NCI-H1105 (cell line): ENCODE results near the gene ABCA3.
"Not testable (repeated sequence)": the region's sequence is repeated elsewhere in the genome, so short reads cannot be mapped to it uniquely, and the experiment has no call there.

Experiments used
- DNase-seq: peaks from one replicate; lab custom pipeline; 2025; lab: John Stamatoyannopoulos, UW

ABCA3 gene

DNA sequence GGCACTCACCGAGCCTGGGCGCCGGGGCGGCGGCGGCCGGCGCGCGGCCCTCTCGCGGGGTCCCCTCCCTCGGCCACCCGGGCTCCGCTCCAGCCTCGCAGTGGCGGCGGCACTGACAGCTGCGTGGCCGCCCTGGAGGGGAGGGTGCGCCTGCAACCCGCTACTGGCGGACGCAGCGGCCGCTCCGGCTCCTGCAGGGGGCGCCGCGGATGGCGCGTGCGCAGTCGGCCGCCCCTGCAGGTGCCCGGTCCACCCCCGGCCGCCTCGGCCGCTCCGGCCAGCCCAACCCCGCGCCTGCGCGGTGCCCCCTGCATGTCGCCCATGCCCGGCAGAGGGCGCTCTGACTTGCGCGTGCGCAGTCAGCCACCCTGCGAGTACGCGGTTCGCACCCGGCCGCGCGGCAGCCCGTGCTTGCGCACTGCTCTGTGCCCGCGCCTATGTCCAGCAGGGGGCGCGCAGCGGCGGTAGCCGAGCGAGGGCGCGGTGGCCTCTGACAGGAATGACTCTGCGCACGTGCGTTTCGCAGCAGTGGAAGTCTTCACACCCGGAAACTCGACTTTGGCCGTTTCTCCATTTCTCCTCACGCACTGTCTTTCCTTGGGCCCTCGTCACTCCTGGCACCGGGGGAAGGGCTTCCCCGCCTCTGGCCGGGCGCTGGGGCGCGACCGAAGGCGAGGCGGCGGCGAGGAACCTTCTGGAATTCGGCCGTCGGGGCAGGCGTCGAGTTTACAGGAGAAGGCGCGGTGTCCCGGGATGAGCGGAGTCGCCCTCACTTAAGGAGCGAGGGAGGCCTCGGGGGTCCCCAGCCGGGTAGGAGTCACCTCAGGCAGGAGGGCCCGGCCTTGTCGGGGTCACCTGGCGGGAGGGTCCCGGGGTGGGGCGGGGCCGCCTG lies at the start of gene ABCA3:
Gene ABCA3 (minus strand): TSS at position 165 of the 892 bp plus-strand sequence. CDS start 14,262 bp downstream, outside the sequence.
- DNase-seq: peak; percentile 74

DNA sequence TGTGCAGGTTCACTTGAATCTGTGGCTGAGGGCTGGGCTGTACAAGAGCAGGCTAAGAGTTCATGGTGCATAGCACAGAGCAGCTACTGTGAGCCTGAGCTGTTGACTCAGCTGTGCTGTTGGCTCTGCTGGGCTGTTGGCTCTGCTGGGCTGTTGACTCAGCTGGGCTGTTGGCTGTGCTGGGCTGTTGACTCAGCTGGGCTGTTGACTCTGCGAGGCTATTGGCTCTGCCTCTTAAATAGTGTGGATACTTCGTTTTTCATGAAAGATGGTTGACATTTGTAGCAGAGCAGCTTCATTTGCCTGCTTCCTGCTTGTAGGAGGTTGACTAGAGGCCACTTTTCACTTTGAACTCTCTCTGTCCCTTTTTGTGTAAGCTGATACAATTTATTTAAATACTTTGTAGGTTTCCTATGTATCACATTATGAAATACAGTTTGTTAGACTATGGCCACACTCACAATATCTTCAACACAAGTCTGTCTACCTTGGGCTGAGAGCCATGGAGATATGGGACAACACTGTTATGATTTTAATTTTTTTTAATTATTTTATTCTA lies 48.4 kb upstream of the ABCA3 start:
- no peak for DNase-seq

DNA sequence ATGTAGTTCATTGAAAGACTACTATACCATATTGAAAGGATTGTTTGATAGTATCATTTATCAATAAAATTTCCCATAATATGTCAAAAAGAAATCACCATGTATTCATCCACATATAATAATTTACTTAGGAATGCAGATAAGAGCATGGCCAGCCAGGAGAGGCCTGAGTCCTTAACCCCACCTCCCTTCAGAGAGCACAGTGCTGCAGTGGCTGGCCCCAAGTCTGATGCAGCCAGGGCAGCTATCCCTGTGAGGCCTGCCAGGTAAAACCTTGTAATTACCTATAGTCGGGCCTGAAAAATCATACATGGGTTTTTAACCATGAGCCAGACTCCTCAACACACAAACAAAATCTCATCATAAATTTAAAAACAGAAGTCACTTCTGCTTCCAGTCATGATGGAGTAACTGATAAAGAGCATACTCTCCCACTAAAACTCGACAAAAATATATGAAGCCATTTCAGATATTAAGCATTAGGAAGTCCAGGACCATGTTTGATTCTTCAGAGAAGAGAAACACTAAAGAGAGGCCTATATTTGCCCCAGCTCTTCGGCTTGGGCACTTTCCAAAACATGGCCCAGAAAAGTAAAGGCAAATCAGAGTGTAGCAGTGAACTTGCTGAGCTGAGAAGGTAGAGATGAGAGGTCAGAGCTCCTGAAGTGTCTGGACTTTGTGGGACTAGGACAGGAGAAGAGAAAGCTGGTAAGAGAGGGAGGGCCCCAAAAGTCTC lies 47.8 kb upstream of the ABCA3 start:
- DNase-seq: no peak

DNA sequence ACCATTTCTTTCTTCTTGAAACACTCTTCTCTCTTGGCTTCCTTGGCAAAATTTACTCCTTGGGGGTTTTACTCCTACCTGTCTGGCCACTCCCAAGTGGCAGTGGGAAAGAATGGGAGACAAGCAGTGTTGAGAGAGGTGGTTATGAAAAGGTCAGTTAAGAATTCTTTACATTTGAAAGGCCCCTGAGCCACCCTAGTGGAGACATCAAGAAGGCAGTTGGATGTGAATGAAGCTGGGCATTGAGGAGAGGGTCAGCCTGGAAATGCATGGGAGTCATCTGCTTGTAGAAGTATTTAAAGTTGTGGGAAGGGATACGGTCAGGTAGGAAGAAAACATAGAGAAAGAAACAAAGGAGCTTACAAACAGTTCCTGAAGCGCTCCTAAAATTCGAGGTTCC lies 46.5 kb upstream of the ABCA3 start:
- no peak for DNase-seq

DNA sequence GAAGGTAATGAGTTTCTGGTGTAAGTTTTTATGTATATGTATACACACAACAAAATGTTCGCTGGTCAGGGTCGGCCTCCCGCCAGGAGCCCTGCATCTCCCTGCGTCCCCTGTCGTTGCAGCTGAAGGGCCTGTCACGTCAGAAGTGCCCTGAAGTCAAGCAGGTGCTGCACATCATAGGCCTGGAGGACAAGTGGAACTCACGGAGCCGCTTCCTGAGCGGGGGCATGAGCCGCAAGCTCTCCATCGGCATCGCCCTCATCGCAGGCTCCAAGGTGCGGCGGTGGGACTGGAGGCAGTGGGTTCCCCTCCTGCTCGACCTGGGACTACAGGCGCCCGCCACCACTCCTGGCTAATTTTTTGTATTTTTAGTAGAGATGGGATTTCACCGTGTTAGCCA lies 45.5 kb upstream of the ABCA3 start:
- not testable (repeated sequence) for DNase-seq

DNA sequence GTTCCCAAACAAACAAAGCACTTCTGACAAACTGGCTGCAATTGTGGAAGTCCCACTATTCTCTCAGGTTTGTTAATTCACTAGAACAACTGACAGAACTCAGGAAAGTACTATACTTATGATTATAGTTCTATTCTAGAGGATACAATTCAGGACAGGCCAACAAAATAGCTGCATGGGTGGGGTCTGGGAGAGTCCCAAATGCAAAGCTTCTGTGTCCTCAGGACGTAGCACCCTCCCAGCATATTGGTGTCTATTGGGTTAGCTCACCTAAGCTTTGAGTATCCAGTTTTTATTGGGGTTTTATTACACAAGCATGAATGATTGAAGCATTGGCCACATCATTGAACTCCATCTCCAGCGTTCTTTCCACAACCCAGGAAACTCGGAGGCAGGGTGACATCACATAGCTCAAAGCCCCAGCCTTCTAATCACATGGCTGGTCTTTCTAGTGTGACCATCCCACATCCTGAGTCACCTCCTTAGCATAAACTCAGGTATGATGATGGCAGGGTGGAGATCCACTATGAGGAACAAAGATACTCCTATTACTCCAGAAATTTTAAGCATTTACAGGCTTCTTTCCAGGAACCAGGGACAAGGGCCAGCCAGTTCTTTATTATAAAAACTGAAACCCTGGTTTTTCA lies 44.8 kb upstream of the ABCA3 start:
- DNase-seq: no peak

DNA sequence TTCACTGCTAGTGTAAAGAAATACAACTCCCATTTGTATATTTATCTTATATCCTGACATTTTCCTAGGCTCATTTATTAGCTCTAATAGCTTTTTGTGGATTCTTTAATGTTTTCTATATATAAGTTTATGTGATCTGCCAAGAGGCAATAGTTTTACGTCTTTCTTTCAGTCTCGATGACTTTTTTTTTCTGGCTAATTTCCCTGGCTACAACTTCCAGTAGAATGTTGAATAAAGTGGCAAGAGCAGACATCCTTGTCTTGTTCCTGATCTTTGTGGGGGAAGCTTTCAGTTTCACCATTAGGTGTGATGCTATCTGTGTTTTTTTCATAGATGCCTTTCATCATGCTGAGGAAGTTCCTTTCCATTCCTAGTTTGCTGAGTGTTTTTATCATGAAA lies 43.9 kb upstream of the ABCA3 start:
- no peak for DNase-seq

DNA sequence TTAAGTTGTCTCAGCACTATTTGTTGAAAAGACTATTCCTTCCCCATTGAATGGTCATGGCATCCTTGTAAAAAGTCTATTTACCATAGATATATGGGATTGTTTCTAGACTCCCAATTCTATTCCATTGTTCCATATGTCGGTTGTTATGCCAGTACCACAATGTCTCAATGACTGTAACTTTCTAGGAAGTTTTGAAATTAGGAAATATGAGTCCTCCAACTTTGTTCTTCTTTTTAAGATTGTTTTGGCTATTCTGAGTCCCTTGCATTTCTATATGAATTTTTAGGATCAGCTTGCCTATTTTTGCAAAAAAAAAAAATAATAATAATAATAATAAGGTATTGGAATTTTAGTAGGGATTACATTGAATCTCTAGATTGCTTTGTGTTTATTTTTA lies 43.0 kb upstream of the ABCA3 start:
- DNase-seq: no peak

DNA sequence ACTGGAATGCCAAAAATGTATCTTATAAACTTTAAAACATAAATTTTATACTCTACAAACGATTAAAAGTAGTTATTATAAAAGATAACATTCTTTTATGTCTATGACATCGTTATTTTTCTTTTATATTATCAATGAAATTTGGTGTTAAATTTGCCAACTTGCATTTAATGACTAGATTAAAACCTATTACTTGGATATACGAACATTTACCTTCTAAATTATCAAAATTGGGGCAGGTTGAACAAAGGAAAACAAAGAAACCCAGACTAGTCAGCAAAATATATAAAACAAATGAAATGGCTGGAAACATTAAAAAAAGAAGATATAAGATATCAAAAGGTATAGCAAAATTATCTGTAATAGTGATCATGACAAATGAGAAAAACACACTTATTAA lies 34.1 kb upstream of the ABCA3 start:
- no peak for DNase-seq

DNA sequence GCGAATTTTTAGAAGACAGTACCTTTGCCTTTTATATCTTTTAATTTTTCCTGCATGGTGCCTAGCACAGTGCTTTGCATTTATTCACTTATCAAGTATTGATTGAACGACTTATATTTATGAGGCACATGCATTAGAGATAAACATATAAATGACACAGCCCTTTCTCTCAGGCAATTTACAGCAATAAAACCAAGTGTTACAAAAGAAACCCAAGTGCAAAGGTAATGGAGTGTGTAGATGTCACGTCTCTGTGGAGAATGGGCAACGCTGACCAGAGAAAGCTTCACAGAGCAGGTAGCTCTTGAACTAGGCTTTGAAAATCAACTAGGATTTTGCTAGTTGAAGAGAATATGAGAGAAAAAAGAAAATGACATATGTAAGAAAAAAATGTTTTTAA lies 32.6 kb upstream of the ABCA3 start:
- DNase-seq: no peak

DNA sequence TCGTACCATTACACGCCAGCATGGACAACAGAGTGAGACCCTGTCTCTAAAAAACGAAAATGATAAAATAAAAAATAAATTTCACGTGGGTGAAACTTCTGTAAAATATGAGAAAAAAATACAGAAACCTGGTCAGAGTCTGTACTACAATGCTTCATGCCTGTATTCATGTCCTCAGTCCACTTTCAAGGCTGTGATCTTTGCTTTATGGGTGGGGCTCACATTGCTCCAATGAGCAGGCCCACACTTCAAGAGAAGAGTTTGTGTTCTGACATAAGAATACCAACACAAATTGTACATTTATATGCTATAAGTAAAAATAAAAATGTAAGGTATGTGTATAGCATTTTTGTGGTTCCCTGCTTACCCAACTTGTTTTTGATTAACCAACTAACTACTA lies 32.2 kb upstream of the ABCA3 start:
- no peak for DNase-seq

DNA sequence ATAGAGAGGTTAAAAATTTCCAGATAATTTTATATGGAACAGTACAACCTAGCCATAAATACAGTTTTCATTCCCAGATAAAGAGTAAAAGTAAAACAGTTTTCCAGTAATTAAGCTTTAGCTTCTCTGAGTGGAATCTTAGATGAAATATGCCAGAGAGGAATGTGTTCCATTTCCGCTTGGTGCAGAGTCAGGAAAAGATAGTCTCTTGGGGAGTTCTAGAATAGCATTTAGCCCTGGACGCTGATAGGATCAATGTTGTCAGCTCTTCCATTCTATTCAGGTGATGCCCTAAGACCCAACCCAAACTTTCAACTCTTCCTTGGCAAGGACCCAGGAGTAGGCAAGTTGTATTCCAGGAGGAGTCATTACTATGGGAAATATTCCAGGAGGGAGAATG lies 30.9 kb upstream of the ABCA3 start:
- DNase-seq: no peak

DNA sequence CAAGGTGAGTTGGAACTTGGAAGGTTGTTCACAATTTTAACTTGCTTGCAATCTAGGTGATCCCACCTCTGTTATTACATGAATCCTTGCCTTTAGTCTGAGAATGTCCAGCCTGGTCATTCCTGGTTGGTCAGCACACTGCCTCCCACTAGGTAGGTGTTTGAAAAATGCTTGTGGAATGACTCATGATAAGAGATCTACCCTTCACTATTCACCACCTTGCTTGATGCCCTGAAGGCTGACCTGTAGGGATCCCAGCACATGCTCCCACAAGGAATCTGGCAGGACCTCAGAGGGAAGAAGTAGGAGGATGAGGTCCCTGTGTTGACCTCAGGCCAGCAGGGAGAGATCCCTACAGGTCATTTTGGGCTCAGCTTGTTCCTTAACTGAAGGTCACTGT lies 30.2 kb upstream of the ABCA3 start:
- DNase-seq: no peak

DNA sequence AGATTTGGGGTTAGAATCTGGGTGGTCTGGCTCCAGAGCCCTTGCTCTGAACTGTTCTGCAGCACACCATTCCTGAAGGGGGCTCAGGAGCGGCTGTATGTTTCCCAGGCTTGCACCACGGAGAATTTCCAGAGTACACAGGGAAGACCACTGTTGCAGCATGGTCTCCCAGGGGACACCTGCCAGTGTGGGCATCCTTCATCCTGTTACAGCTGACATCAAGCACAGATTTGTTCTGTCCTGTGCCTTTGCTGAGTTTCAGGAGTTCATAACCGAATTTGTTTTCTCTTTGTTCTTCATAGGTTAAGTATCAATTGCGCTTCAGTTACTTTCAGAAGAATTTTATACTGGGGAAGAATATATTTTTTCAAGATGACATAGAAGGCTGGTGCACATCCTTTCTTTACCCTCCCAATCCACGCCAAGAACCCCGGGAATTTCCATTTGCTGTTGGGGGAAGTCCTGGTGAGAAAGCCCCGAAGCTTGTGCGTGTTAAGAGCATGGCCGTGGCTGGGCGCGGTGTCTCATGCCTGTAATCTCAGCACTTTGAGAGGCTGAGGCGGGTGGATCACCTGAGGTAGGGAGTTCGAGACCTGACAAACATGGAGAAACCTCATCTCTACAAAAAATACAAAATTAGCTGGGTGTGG lies 26.3 kb upstream of the ABCA3 start:
- no peak for DNase-seq

DNA sequence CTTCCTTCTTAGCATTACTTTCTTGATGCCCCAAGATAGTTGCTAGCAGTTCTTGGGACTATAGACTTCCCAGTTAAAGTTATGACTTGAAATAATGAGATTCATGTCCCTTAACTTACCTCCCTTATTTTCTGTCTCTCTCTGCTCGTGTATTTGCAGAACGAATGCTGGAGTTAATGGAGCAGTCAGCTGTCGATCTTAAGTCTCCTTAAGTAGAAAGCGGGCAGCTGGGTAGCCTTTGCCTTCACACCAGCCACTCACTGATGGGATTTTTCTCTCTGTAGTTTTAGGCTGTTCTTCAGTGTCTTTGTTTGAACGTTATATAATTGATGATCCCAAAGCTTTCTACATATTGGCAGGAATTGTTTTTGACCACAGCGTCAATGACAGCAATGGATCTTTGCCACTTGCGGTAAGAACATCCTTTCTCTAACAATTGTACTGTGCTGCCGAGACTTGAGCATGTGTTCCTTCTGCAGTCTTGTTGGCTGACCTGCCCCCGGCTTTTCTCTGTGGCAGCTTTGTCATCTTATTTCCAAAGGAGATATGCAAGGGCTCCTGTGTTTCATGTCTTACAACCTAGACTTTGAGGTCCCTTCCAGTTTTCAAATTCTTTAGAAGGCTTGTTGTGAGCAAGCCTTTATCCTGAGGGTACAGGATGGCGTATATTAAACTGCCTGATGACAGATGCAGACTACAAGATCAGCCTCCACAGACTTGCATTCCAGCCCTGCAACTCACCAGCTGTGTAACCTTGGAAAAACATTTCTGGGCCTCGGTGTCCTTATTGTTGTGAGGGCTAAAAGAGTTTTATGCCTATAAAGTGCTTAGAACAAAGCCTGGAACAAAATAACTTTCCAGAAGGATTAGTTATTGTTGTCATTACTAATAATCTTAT lies 25.1 kb upstream of the ABCA3 start:
- no peak for DNase-seq

DNA sequence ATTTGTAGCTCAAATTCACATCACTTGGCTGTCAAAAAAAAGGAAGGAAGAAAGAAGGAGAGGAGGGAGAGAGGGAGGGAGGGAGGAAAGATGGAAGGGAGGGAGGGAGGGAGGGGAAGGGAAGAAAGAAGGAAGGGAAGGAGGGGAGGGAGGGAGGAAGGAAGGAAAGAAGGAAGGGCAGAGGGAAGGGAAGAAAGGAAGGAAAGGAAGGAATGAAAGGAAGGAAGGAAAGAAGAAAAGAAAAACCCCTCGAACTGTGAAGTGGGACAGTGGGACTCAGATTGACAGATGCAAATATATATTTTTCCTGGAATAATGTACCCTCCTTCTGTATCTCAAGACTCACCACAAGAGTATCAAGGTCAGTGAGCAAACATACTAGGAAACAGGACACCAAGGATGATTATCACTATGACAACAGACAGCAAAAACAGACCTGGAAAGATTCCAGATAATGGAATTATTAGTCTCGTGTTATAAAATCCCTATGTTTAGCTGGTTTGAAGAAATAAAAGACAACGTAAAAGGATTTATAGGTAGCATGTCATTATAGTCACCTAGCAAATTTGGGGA lies 24.2 kb upstream of the ABCA3 start:
- no peak for DNase-seq

DNA sequence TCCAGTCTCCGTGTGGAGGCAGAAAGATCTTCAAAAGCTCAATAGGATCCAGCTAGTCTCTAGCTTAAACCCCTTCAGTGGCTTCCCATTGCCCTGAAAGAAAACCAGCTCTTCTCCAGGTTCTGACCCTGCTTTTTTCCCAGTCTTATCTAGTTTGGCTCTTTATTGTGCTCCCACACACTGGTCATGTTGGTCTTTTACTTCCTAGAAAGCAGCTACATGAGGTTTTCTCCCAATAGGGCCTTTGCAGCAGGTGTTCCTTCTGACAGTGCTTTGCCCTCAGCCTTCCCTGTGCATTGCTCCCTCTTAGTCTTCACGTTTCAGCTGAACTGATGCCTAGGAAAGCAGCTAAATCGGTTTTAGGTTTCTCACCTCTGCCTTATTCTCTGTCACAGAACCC lies 21.7 kb upstream of the ABCA3 start:
- no peak for DNase-seq

DNA sequence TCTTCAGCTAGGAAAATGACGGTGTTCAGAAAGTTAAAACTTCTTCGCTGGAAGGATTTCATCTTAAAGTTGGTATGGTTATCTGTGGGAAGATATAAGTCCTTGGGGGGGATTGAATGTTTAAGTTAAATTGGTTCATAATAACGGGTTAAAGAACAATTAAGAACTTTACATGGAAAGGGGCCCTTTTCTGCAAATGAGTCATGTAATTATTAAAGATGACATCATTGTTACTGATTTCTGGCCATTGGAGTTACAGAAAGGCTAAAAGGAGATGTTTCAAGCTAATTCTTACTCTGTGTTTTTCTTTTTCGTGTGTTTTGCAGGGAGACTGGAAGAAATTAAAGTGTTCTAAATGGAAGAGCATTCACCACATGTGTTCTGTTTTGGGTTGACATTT lies 20.6 kb upstream of the ABCA3 start:
- no peak for DNase-seq

DNA sequence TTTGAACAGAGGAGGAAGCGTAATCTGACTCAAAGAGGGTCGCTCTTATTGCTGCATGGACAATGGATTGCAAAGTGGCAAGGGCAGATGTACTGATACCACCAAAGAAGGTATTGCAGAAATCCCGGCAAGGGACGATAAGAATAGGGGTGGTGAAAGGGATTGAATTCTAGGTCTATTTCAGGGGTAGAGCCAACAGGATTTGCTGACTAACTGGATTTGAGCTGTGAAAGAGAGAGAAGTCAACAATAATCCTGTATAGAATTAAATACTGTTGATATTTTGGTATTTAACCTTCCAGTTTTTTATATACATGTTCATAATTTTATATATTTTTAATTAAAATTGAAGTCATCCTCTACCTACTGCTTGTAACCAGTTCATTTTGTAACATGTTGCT lies 19.4 kb upstream of the ABCA3 start:
- DNase-seq: no peak

DNA sequence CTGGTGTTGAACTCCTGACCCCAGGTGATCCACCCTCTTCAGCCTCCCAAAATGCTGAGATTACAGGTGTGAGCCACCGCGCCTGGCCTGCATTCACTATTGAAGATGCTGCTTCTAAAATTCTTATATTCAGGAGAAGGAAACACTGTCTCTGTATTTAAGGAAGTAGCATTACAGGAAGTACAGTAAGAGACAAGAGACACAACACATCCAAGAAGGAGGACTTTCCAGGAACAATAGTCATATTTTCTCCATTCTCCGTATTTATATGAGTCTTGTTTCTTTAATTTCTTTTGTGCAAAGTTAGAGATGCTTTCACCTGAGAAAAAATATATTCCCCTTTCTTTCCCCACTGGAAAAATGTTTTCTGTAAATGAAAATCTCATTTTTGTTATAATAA lies 18.3 kb upstream of the ABCA3 start:
- DNase-seq: no peak

DNA sequence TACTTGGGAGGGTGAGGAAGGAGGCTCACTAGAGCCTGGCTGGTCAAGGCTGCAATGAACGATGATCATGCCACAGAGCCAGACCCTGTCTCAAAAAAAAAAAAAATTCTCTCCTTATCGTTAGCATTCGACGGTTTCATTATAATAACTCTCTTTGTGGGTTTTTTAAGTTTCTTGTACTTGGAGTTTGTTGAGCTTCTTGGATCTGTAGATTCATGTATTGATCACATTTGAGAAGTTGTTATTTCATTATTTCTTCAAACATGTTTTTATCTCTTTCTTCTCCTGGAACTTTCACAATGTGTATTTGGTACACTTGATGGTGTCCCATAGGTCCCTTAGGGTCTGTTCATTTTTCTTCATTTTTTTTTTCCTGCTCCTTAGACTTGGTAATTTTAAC lies 16.8 kb upstream of the ABCA3 start:
- no peak for DNase-seq
